AG20443 (cell line): Measurements from ENCODE around the gene WFIKKN1.
"Not testable (repeated sequence)": the region's sequence is repeated elsewhere in the genome, so short reads cannot be mapped to it uniquely, and the experiment has no call there.

ENCODE experiments used
- DNase-seq: peaks from one replicate; pipeline ENCODE4 v3.0.0; 2012; ENCODE audit warnings: low spot score, mixed read lengths

Gene WFIKKN1

GRCh38 chr16:595942-596735 is 34.6 kb upstream of the WFIKKN1 start:
- no peak for DNase-seq

- DNase-seq, result no peak
These were observed 34.1 kb upstream of the WFIKKN1 start for GRCh38 chr16:596736-597060.

GRCh38 chr16:597655-598054 is 33.1 kb upstream of the WFIKKN1 start:
- DNase-seq, result not testable (repeated sequence)

- no peak for DNase-seq
These were observed 31.7 kb upstream of the WFIKKN1 start for GRCh38 chr16:598823-599739.

- no peak for DNase-seq
These were observed 30.0 kb upstream of the WFIKKN1 start for GRCh38 chr16:600781-601180.

GRCh38 chr16:603933-604332 is 26.9 kb upstream of the WFIKKN1 start:
- no peak for DNase-seq

- DNase-seq, result no peak
These were observed 24.0 kb upstream of the WFIKKN1 start for GRCh38 chr16:606656-607307.

GRCh38 chr16:608019-608418 is 22.8 kb upstream of the WFIKKN1 start:
- no peak for DNase-seq

- DNase-seq, result no peak
These were observed 21.5 kb upstream of the WFIKKN1 start for GRCh38 chr16:609316-609715.

GRCh38 chr16:609984-610383 is 20.8 kb upstream of the WFIKKN1 start:
- DNase-seq, result no peak

GRCh38 chr16:610513-611381 is 20.0 kb upstream of the WFIKKN1 start:
- peak; percentile 68 for DNase-seq

- no peak for DNase-seq
These were observed 15.7 kb upstream of the WFIKKN1 start for GRCh38 chr16:615122-615521.

GRCh38 chr16:616733-617586 is 13.8 kb upstream of the WFIKKN1 start:
- DNase-seq, result no peak

GRCh38 chr16:617855-618254 is 12.9 kb upstream of the WFIKKN1 start:
- DNase-seq, result no peak

GRCh38 chr16:619476-620100 is 11.2 kb upstream of the WFIKKN1 start:
- no peak for DNase-seq

GRCh38 chr16:620700-621525 is 9.9 kb upstream of the WFIKKN1 start:
- no peak for DNase-seq

GRCh38 chr16:621526-622105 is 9.2 kb upstream of the WFIKKN1 start:
- DNase-seq, result no peak

- DNase-seq, result no peak
These were observed 7.9 kb upstream of the WFIKKN1 start for GRCh38 chr16:622920-623280.

- DNase-seq, result no peak
These were observed 6.2 kb upstream of the WFIKKN1 start for GRCh38 chr16:624526-625070.
